ENCODE data around the gene FNDC3A.

Gene FNDC3A

GRCh38 chr13:49214917-49215376 is 239.2 kb downstream of the FNDC3A start:
- H3K36me3 ChIP-seq (ENCODE audit: control insufficient read depth, insufficient read depth, low read length) = no peaks in the 10 kb centered on the region; the same call in 1 of the 2 replicates
- TF ChIP-seq, protein P1, sequence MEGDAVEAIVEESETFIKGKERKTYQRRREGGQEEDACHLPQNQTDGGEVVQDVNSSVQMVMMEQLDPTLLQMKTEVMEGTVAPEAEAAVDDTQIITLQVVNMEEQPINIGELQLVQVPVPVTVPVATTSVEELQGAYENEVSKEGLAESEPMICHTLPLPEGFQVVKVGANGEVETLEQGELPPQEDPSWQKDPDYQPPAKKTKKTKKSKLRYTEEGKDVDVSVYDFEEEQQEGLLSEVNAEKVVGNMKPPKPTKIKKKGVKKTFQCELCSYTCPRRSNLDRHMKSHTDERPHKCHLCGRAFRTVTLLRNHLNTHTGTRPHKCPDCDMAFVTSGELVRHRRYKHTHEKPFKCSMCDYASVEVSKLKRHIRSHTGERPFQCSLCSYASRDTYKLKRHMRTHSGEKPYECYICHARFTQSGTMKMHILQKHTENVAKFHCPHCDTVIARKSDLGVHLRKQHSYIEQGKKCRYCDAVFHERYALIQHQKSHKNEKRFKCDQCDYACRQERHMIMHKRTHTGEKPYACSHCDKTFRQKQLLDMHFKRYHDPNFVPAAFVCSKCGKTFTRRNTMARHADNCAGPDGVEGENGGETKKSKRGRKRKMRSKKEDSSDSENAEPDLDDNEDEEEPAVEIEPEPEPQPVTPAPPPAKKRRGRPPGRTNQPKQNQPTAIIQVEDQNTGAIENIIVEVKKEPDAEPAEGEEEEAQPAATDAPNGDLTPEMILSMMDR (IDR thresholded peaks at IDR 0.05; ENCODE audit: insufficient read depth, low read length, poor library complexity, severe bottlenecking) = peak; percentile 28
- no peak overlapping the region for H3K4me3 ChIP-seq (replicated peaks; ENCODE audit: low read depth, low read length)
- no peaks in the 10 kb centered on the region; the same call in 1 of the 2 replicates for H3K27me3 ChIP-seq (replicated peaks; ENCODE audit: control insufficient read depth, insufficient read depth, low read length)
- peak; percentile 27 for DNase-seq (ENCODE audit: extremely low read depth, insufficient read length)

- DNase-seq (ENCODE audit: extremely low read depth, insufficient read length) = no peak
- TF ChIP-seq, protein P1 (IDR thresholded peaks at IDR 0.05; ENCODE audit: insufficient read depth, low read length, poor library complexity, severe bottlenecking) = no peak
- H3K36me3 ChIP-seq (ENCODE audit: control insufficient read depth, insufficient read depth, low read length) = no peaks in the 10 kb centered on the region; the same call in 1 of the 2 replicates
- H3K27me3 ChIP-seq (replicated peaks; ENCODE audit: control insufficient read depth, insufficient read depth, low read length) = no peaks in the 10 kb centered on the region; the same call in none of the 2 replicates
- H3K4me3 ChIP-seq (replicated peaks; ENCODE audit: low read depth, low read length) = no peak overlapping the region
Observed at GRCh38 chr13:49216334-49216733, 240.6 kb downstream of the FNDC3A start.

GRCh38 chr13:49217962-49218492 is 242.3 kb downstream of the FNDC3A start:
- H3K4me3 ChIP-seq (replicated peaks; ENCODE audit: low read depth, low read length) = no peak overlapping the region
- DNase-seq (ENCODE audit: extremely low read depth, insufficient read length) = no peak
- H3K27me3 ChIP-seq (replicated peaks; ENCODE audit: control insufficient read depth, insufficient read depth, low read length) = no peaks in the 10 kb centered on the region; the same call in none of the 2 replicates
- H3K36me3 ChIP-seq (ENCODE audit: control insufficient read depth, insufficient read depth, low read length) = no peaks in the 10 kb centered on the region
- TF ChIP-seq, protein P1 (IDR thresholded peaks at IDR 0.05; ENCODE audit: insufficient read depth, low read length, poor library complexity, severe bottlenecking) = no peak

DNA sequence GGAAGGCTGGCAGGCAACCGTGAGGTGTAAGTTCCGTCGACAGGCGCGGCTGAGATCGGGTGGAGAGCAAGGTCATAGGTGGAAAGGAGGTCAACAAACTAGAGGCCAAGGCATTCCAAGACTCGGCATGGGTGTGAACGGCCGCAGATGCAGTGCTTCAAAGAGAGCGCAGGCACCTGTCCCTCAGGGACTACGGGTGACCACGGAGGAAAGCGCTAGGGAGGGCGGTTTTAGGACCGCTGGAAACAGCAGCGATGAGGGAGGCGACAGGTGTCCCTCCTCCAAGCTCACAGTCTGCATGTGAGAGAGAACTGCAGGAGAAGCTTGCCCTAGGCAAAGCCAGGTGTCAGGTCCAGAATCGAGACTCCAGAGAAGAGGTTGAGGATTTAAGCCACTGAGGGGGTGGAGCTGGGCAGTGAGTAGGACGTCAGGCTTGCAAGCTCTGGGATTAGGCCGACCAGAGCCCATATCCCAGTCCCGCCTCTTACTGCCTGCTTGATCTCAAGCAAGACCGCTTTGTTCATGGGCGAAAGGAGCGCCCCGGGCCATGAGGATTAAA is 242.9 kb downstream of the FNDC3A start:
- TF ChIP-seq, protein P1 (IDR thresholded peaks at IDR 0.05; ENCODE audit: insufficient read depth, low read length, poor library complexity, severe bottlenecking) = no peak
- no peak for DNase-seq (ENCODE audit: extremely low read depth, insufficient read length)
- H3K27me3 ChIP-seq (replicated peaks; ENCODE audit: control insufficient read depth, insufficient read depth, low read length) = no peaks in the 10 kb centered on the region; the same call in none of the 2 replicates

GRCh38 chr13:49219647-49220035 is 243.9 kb downstream of the FNDC3A start:
- no peaks in the 10 kb centered on the region for H3K36me3 ChIP-seq (ENCODE audit: control insufficient read depth, insufficient read depth, low read length)
- TF ChIP-seq, protein P1 (IDR thresholded peaks at IDR 0.05; ENCODE audit: insufficient read depth, low read length, poor library complexity, severe bottlenecking) = no peak
- H3K27me3 ChIP-seq (replicated peaks; ENCODE audit: control insufficient read depth, insufficient read depth, low read length) = no peaks in the 10 kb centered on the region; the same call in none of the 2 replicates
- no peak overlapping the region; the same call in 1 of the 2 replicates for H3K4me3 ChIP-seq (replicated peaks; ENCODE audit: low read depth, low read length)
- no peak for DNase-seq (ENCODE audit: extremely low read depth, insufficient read length)

More for the DNA sequence above, 242.9 kb downstream of the FNDC3A start:
- H3K4me3 ChIP-seq (replicated peaks; ENCODE audit: low read depth, low read length) = no peak overlapping the region
- no peaks in the 10 kb centered on the region for H3K36me3 ChIP-seq (ENCODE audit: control insufficient read depth, insufficient read depth, low read length)

All from GM06990 (cell line).